D721Med (cell line): ENCODE measurements around the gene STAB2.
A peak's percentile ranks its signal among the peaks of the same experiment; 100 is the strongest.

Experiments used
- DNase-seq: peaks from one replicate; pipeline ENCODE4 v3.0.0; 2011; ENCODE audit warnings: low spot score; ENCODE audit not compliant: insufficient read length
- FAIRE-seq: peaks from 2 replicates; lab custom pipeline; 2011; peaks lifted over from hg19 to GRCh38; lab: Jason Lieb, UNC
- TF ChIP-seq, protein P1 (sequence below): IDR thresholded peaks from 2 replicates; pipeline ENCODE4 v1.5.1; 2012; ENCODE audit warnings: mild to moderate bottlenecking, control low read depth; ENCODE audit not compliant: insufficient read depth; ENCODE audit errors: missing control alignments

The STAB2 gene

DNA sequence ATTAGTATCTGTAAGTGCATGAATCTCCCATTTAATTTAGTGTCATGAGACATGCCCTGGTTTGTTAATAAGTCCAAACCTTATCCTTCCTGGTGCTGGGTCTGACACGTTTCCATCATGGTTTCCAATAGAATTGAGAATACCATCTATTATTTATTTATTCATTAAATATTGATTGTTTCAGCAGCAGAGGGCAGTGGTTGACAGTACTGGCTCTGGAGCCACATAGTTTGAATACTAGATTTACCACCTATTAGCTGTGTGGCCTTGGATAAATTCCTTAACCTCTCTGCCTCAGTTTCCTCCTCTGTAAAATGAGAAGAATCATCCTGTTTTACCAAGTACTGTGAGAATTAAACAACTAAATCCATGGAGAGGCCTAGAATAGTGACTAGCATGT lies 941 bp upstream of the STAB2 start:
- TF ChIP-seq, protein P1, sequence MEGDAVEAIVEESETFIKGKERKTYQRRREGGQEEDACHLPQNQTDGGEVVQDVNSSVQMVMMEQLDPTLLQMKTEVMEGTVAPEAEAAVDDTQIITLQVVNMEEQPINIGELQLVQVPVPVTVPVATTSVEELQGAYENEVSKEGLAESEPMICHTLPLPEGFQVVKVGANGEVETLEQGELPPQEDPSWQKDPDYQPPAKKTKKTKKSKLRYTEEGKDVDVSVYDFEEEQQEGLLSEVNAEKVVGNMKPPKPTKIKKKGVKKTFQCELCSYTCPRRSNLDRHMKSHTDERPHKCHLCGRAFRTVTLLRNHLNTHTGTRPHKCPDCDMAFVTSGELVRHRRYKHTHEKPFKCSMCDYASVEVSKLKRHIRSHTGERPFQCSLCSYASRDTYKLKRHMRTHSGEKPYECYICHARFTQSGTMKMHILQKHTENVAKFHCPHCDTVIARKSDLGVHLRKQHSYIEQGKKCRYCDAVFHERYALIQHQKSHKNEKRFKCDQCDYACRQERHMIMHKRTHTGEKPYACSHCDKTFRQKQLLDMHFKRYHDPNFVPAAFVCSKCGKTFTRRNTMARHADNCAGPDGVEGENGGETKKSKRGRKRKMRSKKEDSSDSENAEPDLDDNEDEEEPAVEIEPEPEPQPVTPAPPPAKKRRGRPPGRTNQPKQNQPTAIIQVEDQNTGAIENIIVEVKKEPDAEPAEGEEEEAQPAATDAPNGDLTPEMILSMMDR = peak; percentile 27
- no peak for FAIRE-seq

DNA sequence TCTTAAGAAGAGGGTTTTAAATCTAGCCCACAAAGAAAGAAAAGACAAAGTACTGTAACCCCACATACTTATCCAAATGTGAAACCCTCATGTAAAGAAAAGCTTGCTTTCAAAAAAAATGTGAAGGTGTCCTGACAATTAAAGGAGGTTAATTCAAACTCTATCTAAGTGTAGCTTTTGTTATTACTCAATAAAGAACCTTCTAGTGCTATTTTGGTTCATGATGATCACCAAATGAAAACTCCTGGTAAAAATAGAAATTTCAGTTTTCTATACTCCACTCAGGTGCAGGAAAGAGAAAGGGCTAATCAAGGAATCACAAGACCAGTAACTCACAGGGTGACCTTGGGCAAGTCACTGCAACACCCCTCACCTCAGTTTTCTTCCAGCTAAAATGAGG lies 1.6 kb downstream of the STAB2 start:
- no peak for FAIRE-seq
- TF ChIP-seq, protein P1 = no peak
- DNase-seq = no peak

More for the DNA sequence above, 941 bp upstream of the STAB2 start:
- no peak for DNase-seq

DNA sequence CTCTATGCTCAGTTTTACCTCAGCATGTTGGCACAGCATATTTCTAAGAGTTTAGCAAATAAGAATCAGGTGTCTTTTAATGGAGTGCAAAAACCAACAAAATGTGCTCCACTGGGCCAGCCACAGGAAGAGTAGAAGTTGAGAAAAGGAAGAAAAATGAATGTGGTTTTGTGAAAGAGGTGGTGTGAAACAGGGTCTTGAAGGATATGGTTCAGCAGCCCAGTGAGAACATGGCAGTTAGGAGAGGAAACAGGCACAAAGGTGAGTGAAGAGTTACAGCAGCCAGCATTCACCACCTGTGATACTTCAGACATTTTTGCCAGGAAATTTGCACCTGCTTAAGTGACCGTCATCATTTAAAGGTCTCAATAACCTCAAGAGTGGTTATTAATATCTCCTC lies 2.4 kb downstream of the STAB2 start:
- TF ChIP-seq, protein P1 = no peak

DNA sequence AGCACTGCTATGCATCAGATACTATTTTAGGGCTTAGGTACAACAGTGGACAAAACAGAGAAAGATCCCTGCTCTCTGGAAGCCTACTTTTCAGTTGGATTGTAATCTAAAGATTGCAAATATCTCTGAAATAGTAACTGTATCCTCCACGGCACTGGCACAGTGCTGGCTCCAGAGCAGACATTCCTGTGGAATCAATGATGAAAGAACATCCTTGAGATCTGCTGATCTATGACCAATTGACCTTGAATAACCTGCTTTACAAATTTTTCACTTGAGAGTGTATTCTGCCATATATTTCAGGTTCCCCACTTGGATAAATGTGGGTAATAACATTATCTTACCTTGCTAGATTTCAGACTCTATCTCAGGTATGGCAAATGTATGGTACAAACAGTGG lies 3.2 kb downstream of the STAB2 start:
- FAIRE-seq (no peak), DNase-seq (no peak)
- TF ChIP-seq, protein P1 = no peak

More for the DNA sequence above, 2.4 kb downstream of the STAB2 start:
- FAIRE-seq (no peak), DNase-seq (no peak)

DNA sequence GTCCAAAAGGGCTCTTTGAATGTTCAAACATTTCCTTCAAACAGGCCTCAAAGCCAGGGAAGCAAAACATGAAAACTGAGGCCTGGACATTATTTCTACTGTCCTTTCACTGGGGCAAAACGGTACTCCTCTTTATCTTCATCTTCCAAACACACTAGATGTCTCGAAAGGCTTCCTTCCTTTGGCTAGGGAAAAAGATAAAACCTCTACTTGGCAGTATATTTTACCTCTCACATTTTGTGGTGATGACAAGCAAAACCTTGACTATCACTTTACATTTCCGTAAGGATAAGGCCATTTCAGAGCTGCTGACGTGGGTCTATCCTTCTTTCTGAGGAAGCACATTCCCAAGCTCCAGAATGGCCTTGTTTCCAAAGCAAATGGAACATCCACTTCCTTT lies 9.9 kb downstream of the STAB2 start:
- FAIRE-seq = no peak
- TF ChIP-seq, protein P1 = no peak
- DNase-seq = no peak

DNA sequence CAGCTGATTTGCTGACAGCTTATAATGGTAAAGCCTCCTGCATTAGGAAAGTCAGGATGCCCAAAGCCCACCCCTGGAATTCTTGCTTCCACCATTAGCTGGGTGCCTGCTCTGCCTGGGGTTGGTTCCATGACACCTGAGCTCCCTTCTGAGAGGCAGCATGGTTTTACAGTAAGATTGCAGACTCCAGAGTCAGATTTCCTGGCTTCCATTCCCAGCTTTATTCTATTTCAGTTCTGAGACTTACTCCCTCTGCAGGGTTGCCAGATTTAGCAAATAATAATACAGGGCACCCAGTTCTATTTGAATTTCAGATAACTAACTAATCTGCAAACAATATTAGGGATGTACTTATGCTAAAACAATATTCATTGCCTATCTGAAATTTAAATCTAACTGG lies 12.2 kb downstream of the STAB2 start:
- TF ChIP-seq, protein P1 = no peak
- FAIRE-seq (no peak), DNase-seq (no peak)

DNA sequence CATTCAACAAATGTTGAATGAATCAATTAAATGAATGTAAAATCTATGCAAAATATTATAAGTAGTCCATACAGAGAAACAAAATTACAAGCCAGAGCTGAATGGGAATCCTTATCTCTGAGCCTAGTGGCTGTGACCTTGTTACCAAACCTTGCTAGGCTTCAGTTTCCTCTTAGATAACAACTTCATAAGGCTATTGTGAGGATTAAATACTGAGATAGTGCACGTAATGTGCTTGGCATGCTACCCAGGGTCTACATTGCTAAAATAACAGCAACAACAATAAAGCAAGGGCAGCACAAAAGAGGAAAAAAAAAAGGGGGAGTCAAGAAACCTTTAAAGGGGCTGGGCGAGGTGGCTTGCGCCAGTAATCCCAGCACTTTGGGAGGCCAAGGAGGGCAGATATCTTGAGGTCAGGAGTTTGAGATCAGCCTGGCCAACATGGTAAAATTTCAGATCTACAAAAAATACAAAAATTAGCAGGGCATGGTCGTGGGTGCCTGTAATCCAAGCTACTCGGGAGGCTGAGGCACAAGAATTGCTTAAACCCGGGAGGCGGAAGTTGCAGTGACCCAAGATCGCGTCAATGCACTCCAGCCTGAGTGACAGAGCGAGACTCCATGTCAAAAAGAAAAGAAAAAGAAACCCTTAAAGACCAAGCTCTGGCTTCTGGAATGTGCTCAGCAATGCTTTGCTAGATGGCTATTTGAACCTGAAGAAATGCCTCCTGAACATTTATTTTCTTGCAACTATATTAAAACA lies 14.1 kb downstream of the STAB2 start:
- no peak for FAIRE-seq
- no peak for DNase-seq
- TF ChIP-seq, protein P1 = no peak
